OCI-LY7 (cell line): ENCODE results near the gene DQX1. TPM values are rescaled to one million over a fixed set of nuclear protein-coding genes. Genes with fewer than 3 reads are reported as not detected.

Source experiments
- BruUV-seq: library from RNA; stranded (reverse); fragments of 400-500 nt; replicated peaks from 2 replicates; lab custom pipeline; 2021; lab: Mats Ljungman, UMichigan
- CTCF ChIA-PET: fragments of 300-600 bp; sonication (Branson Sonifier 250); formaldehyde crosslinking; loops from one replicate; lab custom pipeline; 2022; ENCODE audit warnings: antibody characterized with exemption; ENCODE audit not compliant: unreplicated experiment; lab: Charles Lee
- POLR2A ChIA-PET: fragments of 300-600 bp; sonication (Branson Sonifier 250); formaldehyde crosslinking; loops from one replicate; lab custom pipeline; 2022; ENCODE audit warnings: antibody characterized with exemption; lab: Charles Lee
- DNase-seq: peaks from one replicate; pipeline ENCODE4 v3.0.0-alpha.2; 2015; ENCODE audit warnings: low spot score
- H2AFZ ChIP-seq: fragments of 200-600 bp; sonication (generic), shearing (Covaris generic); 2 replicates; pipeline ENCODE4 v1.6.1; 2014; ENCODE audit warnings: mild to moderate bottlenecking, antibody characterized with exemption, low read length, moderate library complexity
- H3K27ac ChIP-seq: fragments of 200-600 bp; sonication (generic); 2 replicates; pipeline ENCODE4 v1.5.1; 2014; ENCODE audit warnings: mixed run types, low read depth, mild to moderate bottlenecking, moderate library complexity, low read length, inconsistent platforms; ENCODE audit not compliant: poor library complexity, severe bottlenecking
- H3K36me3 ChIP-seq: fragments of 200-600 bp; sonication (generic); 2 replicates; pipeline ENCODE4 v1.6.1; 2014; ENCODE audit warnings: mild to moderate bottlenecking, antibody characterized with exemption, low read length, moderate library complexity, mixed read lengths; ENCODE audit not compliant: insufficient read depth
- H3K4me1 ChIP-seq: fragments of 200-600 bp; sonication (generic); 2 replicates; pipeline ENCODE4 v1.5.1; 2014; ENCODE audit warnings: mild to moderate bottlenecking, low read length; ENCODE audit not compliant: insufficient read depth, poor library complexity, severe bottlenecking
- H3K4me2 ChIP-seq: fragments of 200-600 bp; sonication (generic); 2 replicates; pipeline ENCODE4 v1.6.1; 2014; ENCODE audit warnings: mild to moderate bottlenecking, low read length
- H3K4me3 ChIP-seq: fragments of 200-600 bp; sonication (generic); 2 replicates; pipeline ENCODE4 v1.5.1; 2014; ENCODE audit warnings: mild to moderate bottlenecking, low read depth, low read length; ENCODE audit not compliant: poor library complexity, severe bottlenecking
- H3K79me2 ChIP-seq: fragments of 200-600 bp; sonication (generic); 2 replicates; pipeline ENCODE4 v1.6.1; 2016; ENCODE audit warnings: low read depth, mild to moderate bottlenecking, low read length, moderate library complexity, mixed read lengths; ENCODE audit not compliant: insufficient read depth
- H3K9me2 ChIP-seq: fragments of 200-600 bp; sonication (generic); 2 replicates; pipeline ENCODE4 v1.6.1; 2016; ENCODE audit warnings: mild to moderate bottlenecking, low read length, mixed read lengths; ENCODE audit not compliant: insufficient read depth
- H3K9me3 ChIP-seq: fragments of 200-600 bp; sonication (generic); 2 replicates; pipeline ENCODE4 v1.6.1; 2014; ENCODE audit warnings: mild to moderate bottlenecking, mixed run types, low read length, mixed read lengths
- H4K20me1 ChIP-seq: fragments of 200-600 bp; sonication (generic); 2 replicates; pipeline ENCODE4 v1.6.1; 2014; ENCODE audit warnings: mild to moderate bottlenecking, antibody characterized with exemption, low read length, moderate library complexity, mixed read lengths; ENCODE audit not compliant: insufficient read depth
- CTCF ChIP-seq: fragments of 200-600 bp; sonication (generic); conservative IDR thresholded peaks from 2 replicates; pipeline ENCODE4 v1.5.1; 2014; ENCODE audit warnings: mild to moderate bottlenecking, antibody characterized with exemption, low read length, moderate library complexity, mixed read lengths
- EZH2phosphoT487 ChIP-seq: fragments of 200-600 bp; sonication (generic); IDR thresholded peaks from 2 replicates; pipeline ENCODE4 v1.6.1; 2018; ENCODE audit warnings: low read depth, borderline replicate concordance, mild to moderate bottlenecking, mixed run types, antibody characterized with exemption, low read length, moderate library complexity, mixed read lengths
- intact Hi-C: fragments of 100-400 bp; cut with micrococcal nuclease; formaldehyde crosslinking; loops from one replicate; pipeline ENCODE4 v1.10.0; 2022; ENCODE audit not compliant: unreplicated experiment
- total RNA-seq, 2 experiments: library from RNA; depleted of rRNA in 1 of 2; stranded (reverse); fragments of >200 nt in 1 of 2; shearing (Covaris generic) in 1 of 2; gene quantifications; 2 replicates each; pipeline ENCODE4 v1.2.3, GENCODE V29; 2014 to 2022

Gene DQX1
- total RNA-seq, 2 experiments from 2014 or later = 0.32 to 0.76 TPM

- no peaks in the 10 kb centered on the region for H3K9me3 ChIP-seq
- H3K36me3 ChIP-seq = peaks cover 38% of the 10 kb centered on the region
- H3K79me2 ChIP-seq = peaks cover 28% of the 10 kb centered on the region
- TF ChIP-seq EZH2phosphoT487 (no peak), CTCF (peak; percentile 95)
- ChIA-PET CTCF (interaction anchor here (0.5 to 4.1 kb wide), 3 partner anchors 29 to 75 kb away, joined by 3 to 18 read pairs (median 3); partner anchors contain the start of genes AUP1 and HTRA2), POLR2A (interaction anchor here (0.7 to 5.1 kb wide), 10 partner anchors 11 to 104 kb away, joined by 3 to 25 read pairs (median 4); partner anchors contain the start of genes AUP1, HTRA2, MRPL53 and WBP1)
- H3K4me3 ChIP-seq = peak within 1 kb of the TSS; percentile 78
- H3K9me2 ChIP-seq = no peaks in the 10 kb centered on the region
- H2AFZ ChIP-seq = peak within 1 kb of the TSS; percentile 63
- H3K4me2 ChIP-seq = peak within 1 kb of the TSS; percentile 90
- H4K20me1 ChIP-seq = no peaks in the 10 kb centered on the region
- TSS peak; percentile 93 for BruUV-seq
- intact Hi-C loops = loop anchor here (1.0 kb wide), 5 partner anchors 24 to 233 kb away; partner anchors contain the start of genes AUP1, HTRA2 and PCGF1
- H3K4me1 ChIP-seq = peaks cover 18% of the 10 kb centered on the region
- peak within 1 kb of the TSS; percentile 80 for H3K27ac ChIP-seq
- peak; percentile 95 for DNase-seq
Measured at GRCh38 chr2:74482801-74483674, 43.0 kb downstream of the DQX1 start, which contains the start of the genes CCDC142 and TTC31. CCDC142 (minus strand) TSS chr2:74482998; CDS start chr2:74482837, 161 bp downstream. TTC31 (plus strand) TSS chr2:74483081; CDS start chr2:74483096, 15 bp downstream.

GRCh38 chr2:74481961-74482800 is 43.9 kb downstream of the DQX1 start:
- ChIA-PET POLR2A (interaction anchor here (0.8 to 5.1 kb wide), 9 partner anchors 10 to 103 kb away, joined by 3 to 25 read pairs (median 6); partner anchors contain the start of genes AUP1, HTRA2, INO80B and MRPL53), CTCF (interaction anchor here (4.1 kb wide), 1 partner anchor 49 kb away, joined by 18 read pairs; the partner anchor contains the start of genes AUP1 and HTRA2)
- TF ChIP-seq EZH2phosphoT487 (no peak), CTCF (no peak)
- no peaks in the 10 kb centered on the region for H3K9me3 ChIP-seq
- peak overlapping the region; percentile 90 for H3K4me2 ChIP-seq
- TSS peak; percentile 66 for BruUV-seq
- H3K27ac ChIP-seq = peak overlapping the region; percentile 80
- peaks cover 28% of the 10 kb centered on the region for H3K79me2 ChIP-seq
- peak overlapping the region; percentile 63 for H2AFZ ChIP-seq
- H3K36me3 ChIP-seq = peaks cover 44% of the 10 kb centered on the region
- no peaks in the 10 kb centered on the region for H3K9me2 ChIP-seq
- DNase-seq = peak; percentile 76
- peak overlapping the region; percentile 78 for H3K4me3 ChIP-seq
- no peaks in the 10 kb centered on the region for H4K20me1 ChIP-seq
- intact Hi-C loops = no loop called here
- H3K4me1 ChIP-seq = peaks cover 18% of the 10 kb centered on the region
